ENCODE measurements around the gene MREG. TPM values are rescaled to one million over a fixed set of nuclear protein-coding genes. Genes with fewer than 3 reads are reported as not detected.

MREG gene
- total RNA-seq, 1 experiment from 2014 or later: 15.9 TPM

DNA sequence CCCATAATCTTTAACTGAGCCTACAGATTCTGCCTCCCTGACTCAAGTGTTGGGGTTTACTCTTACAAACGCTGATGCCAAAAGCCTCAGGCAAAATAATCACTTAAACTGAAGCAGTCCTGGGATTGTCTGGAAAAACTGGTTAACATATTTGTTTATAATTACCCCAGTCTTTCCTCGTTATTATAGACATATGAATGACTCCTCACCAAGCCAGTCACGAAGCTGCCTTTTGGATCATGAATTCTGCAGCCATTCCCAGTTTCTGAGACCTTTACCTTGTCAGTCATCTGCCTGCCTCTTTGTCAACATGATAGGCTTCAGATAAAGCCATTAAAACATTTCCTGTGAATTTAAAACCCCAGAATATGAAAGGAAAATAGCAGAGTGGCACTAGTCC lies 46.4 kb downstream of the MREG start:
- Histone ChIP-seq H3K9me3 (ENCODE audit: low read depth, low read length, poor library complexity, severe bottlenecking) (no peaks in the 10 kb centered on the region), H3K36me3 (ENCODE audit: insufficient read depth, low read length, poor library complexity, severe bottlenecking) (no peaks in the 10 kb centered on the region), H3K27me3 (replicated peaks; ENCODE audit: insufficient read depth, low read depth, low read length, poor library complexity) (no peaks in the 10 kb centered on the region), H3K4me1 (ENCODE audit: insufficient read depth, low read length, poor library complexity, severe bottlenecking) (peaks cover 11% of the 10 kb centered on the region), H3K27ac (ENCODE audit: low read depth, low read length, poor library complexity, severe bottlenecking) (peak overlapping the region; percentile 34), H3K4me3 (ENCODE audit: low read depth, low read length, poor library complexity, severe bottlenecking) (no peak overlapping the region)
- peak; percentile 57 for DNase-seq (ENCODE audit: low spot score)
- ChIA-PET CTCF (no interaction called here), POLR2A (ENCODE audit: low non-redundant PET) (no interaction called here)
- BruUV-seq (replicated peaks): no TSS peak
- no peak for TF ChIP-seq EZH2 (IDR thresholded peaks at IDR 0.05; ENCODE audit: borderline replicate concordance, low read depth, low read length, poor library complexity, severe bottlenecking)
- TF ChIP-seq, protein P1, sequence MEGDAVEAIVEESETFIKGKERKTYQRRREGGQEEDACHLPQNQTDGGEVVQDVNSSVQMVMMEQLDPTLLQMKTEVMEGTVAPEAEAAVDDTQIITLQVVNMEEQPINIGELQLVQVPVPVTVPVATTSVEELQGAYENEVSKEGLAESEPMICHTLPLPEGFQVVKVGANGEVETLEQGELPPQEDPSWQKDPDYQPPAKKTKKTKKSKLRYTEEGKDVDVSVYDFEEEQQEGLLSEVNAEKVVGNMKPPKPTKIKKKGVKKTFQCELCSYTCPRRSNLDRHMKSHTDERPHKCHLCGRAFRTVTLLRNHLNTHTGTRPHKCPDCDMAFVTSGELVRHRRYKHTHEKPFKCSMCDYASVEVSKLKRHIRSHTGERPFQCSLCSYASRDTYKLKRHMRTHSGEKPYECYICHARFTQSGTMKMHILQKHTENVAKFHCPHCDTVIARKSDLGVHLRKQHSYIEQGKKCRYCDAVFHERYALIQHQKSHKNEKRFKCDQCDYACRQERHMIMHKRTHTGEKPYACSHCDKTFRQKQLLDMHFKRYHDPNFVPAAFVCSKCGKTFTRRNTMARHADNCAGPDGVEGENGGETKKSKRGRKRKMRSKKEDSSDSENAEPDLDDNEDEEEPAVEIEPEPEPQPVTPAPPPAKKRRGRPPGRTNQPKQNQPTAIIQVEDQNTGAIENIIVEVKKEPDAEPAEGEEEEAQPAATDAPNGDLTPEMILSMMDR (conservative IDR thresholded peaks at IDR 0.05; ENCODE audit: low read depth, low read length): no peak
- intact Hi-C loops (cut with micrococcal nuclease; ENCODE audit: unreplicated experiment): no loop called here

DNA sequence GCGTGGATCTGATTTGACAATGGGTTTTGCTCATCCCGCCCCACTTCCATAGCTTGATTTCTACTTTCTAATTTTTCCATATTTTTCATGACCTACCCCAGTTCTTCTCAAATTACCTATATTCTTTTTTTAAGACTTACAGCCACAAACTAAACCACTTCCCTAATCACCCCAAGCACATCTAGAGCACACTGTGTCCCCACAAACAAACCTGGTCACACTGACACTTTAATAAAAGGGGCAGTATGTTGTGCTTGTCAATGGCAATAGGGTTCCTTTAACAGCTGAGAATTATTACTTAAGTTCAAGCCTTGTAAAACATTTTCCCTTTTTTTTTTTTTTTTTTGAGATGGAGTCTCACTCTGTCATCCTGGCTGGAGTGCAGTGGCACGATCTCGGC lies 47.1 kb downstream of the MREG start:
- Histone ChIP-seq H3K9me3 (ENCODE audit: low read depth, low read length, poor library complexity, severe bottlenecking) (no peaks in the 10 kb centered on the region), H3K27ac (ENCODE audit: low read depth, low read length, poor library complexity, severe bottlenecking) (no peak overlapping the region), H3K4me1 (ENCODE audit: insufficient read depth, low read length, poor library complexity, severe bottlenecking) (peaks cover 11% of the 10 kb centered on the region), H3K27me3 (replicated peaks; ENCODE audit: insufficient read depth, low read depth, low read length, poor library complexity) (no peaks in the 10 kb centered on the region), H3K36me3 (ENCODE audit: insufficient read depth, low read length, poor library complexity, severe bottlenecking) (no peaks in the 10 kb centered on the region), H3K4me3 (ENCODE audit: low read depth, low read length, poor library complexity, severe bottlenecking) (no peak overlapping the region)
- TF ChIP-seq, protein P1 (conservative IDR thresholded peaks at IDR 0.05; ENCODE audit: low read depth, low read length): no peak
- no peak for TF ChIP-seq EZH2 (IDR thresholded peaks at IDR 0.05; ENCODE audit: borderline replicate concordance, low read depth, low read length, poor library complexity, severe bottlenecking)
- ChIA-PET CTCF (no interaction called here), POLR2A (ENCODE audit: low non-redundant PET) (no interaction called here)
- no peak for DNase-seq (ENCODE audit: low spot score)
- no TSS peak for BruUV-seq (replicated peaks)
- intact Hi-C loops (cut with micrococcal nuclease; ENCODE audit: unreplicated experiment): no loop called here

DNA sequence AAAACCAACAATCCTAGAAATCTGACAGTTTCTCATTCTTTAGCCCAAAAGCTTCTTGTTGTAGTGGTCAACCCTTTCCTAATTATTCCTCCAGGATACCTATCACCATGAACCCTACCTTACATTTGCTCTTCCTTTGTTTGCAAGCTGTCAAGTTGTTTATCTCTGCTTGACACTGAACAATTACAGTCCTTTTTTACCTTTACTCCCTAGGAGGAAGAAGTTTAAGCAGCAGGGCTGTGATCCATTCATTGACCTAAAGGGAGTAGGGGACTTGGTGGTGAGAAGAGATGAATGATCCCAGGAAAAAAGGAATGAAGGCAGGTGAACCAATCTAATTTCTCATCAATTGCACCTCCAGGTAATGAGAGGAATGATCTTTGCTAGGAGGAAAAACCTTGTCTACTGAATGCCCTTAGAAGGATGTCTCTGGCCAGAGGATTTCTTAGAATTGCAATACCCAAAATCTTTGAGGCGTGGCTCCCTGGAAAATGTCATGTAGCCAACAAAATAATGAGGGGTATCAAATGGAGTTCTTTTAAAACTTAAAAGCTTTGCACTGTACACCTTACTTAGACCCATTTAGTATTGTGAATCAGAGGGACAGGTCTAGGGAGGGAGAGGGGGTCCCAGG lies 47.7 kb downstream of the MREG start:
- H3K36me3 ChIP-seq (ENCODE audit: insufficient read depth, low read length, poor library complexity, severe bottlenecking): no peaks in the 10 kb centered on the region
- H3K27ac ChIP-seq (ENCODE audit: low read depth, low read length, poor library complexity, severe bottlenecking): no peak overlapping the region
- no peak overlapping the region for H3K4me3 ChIP-seq (ENCODE audit: low read depth, low read length, poor library complexity, severe bottlenecking)
- no peak for TF ChIP-seq EZH2 (IDR thresholded peaks at IDR 0.05; ENCODE audit: borderline replicate concordance, low read depth, low read length, poor library complexity, severe bottlenecking)
- TF ChIP-seq, protein P1 (conservative IDR thresholded peaks at IDR 0.05; ENCODE audit: low read depth, low read length): no peak
- DNase-seq (ENCODE audit: low spot score): no peak
- H3K27me3 ChIP-seq (replicated peaks; ENCODE audit: insufficient read depth, low read depth, low read length, poor library complexity): no peaks in the 10 kb centered on the region
- ChIA-PET CTCF (no interaction called here), POLR2A (ENCODE audit: low non-redundant PET) (no interaction called here)
- peaks cover 11% of the 10 kb centered on the region for H3K4me1 ChIP-seq (ENCODE audit: insufficient read depth, low read length, poor library complexity, severe bottlenecking)
- H3K9me3 ChIP-seq (ENCODE audit: low read depth, low read length, poor library complexity, severe bottlenecking): no peaks in the 10 kb centered on the region
- intact Hi-C loops (cut with micrococcal nuclease; ENCODE audit: unreplicated experiment): no loop called here
- BruUV-seq (replicated peaks): no TSS peak
